ENCODE data around the gene METAP2. TPM values are rescaled to one million over a fixed set of nuclear protein-coding genes. Genes with fewer than 3 reads are reported as not detected.
"Not testable (repeated sequence)": the region's sequence is repeated elsewhere in the genome, so short reads cannot be mapped to it uniquely, and the experiment has no call there.

The METAP2 gene
- total RNA-seq, 1 experiment from 2014 or later, result 129 TPM

DNA sequence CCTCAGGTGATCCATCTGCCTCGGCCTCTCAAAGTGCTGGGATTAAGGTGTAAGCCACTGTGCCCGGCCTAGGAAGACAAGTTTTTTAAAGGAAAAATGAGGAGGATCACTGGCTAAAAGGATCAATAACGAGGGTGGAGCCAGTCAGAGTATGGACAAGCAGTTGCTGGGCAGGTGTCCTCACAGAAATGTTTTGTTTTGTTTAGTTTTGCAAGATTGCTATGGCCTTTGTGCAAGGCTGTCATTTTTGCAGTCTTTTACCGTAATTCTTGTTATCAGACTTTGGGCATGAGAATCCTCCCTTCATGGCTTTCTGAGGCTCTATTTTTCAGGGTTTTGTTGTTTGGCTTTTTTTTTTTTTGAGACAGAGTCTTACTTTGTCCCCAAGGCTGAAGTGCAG lies 11.9 kb upstream of the METAP2 start:
- DNase-seq (ENCODE audit: low read depth), result no peak

DNA sequence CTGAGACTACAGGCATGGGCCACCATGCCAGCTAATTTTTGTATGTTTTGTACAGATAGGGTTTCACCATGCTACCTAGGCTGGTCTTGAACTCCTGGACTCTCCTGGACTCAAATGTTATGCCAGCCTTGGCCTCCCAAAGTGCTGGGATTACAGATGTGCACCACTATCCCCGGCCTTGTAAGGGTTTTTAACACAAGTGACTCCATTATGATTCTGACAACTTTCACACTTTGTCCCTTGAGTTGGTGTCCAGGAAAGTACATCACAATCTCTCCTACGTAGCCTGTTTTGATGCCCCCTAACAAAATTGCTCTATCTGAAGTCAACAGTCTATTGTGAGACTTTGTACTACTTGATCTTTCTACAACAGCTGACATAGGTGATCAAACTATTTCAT lies 11.4 kb upstream of the METAP2 start:
- no peak for DNase-seq (ENCODE audit: low read depth)

DNA sequence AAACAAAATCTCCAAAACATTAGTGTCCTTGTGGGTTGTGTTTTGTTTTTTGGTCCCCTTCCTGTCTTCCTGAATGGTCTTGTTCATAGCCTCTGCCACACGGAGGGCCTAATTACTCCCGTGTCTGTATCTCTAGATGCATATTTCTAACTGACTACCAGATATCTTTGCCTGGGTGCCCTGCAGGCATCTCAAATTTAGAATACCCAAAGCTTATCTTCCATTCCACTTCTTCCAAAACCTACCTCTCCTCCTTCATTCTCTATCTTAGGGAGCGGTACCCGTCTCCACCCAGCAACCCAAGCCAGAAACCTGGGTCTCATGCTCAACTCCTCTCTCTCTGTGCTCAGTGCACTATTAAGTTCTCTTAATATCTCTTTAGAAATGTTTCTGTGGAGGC lies 10.9 kb upstream of the METAP2 start:
- DNase-seq (ENCODE audit: low read depth), result no peak

DNA sequence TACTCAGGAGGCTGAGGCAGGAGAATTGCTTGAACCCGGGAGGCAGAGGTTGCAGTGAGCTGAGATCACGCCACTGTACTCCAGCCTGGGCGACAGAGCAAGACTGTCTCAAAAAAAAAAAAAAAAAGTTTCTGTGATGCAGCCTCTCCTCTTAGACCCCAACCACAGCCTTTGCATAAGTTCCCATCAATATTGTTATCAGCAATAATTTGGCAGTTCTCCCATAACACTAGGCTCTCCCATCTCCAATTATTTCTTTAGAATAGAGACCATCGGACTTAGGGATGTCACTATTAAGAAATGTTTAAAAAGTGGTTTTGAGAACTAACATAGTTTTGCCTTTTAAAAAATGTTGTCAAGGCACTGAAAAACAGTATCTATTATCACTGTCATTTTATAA lies 10.2 kb upstream of the METAP2 start:
- DNase-seq (ENCODE audit: low read depth), result not testable (repeated sequence)

DNA sequence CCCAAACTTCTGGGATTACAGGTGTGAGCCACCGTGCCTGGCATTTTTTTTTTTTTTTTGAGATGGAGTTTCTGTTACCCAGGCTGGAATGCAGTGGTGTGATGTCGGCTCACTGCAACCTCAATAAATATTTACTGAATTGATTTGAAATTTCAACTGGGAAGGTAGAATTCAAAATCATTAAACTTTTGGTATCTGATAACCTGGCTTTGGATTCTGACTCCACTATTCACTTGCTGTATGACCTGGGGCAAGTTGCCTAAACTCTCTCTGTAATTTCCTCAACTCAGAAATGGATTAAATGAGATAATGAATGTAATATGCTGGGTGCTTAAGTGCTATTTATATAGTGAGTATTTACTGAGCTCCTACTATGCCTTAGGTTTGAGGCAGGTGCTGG lies 8.7 kb upstream of the METAP2 start:
- DNase-seq (ENCODE audit: low read depth), result no peak

DNA sequence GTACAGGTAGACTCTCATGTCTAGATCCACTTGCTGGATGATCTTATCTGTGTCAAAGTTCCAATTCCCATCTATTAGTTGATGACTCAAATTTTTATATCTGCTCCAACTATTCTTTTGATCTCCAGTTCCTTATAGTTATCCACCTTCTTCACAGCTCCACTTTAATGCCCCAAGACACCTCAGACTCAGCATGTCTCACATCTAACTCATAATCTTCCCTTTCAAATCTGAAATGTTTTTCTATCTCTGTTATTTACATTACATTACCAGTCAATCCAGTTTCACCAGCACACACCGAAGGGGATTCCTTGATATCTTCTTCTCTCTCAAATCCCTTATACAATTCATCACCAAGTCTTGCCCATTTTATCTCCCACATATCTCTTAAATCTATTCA lies 3.7 kb upstream of the METAP2 start:
- DNase-seq (ENCODE audit: low read depth), result no peak

DNA sequence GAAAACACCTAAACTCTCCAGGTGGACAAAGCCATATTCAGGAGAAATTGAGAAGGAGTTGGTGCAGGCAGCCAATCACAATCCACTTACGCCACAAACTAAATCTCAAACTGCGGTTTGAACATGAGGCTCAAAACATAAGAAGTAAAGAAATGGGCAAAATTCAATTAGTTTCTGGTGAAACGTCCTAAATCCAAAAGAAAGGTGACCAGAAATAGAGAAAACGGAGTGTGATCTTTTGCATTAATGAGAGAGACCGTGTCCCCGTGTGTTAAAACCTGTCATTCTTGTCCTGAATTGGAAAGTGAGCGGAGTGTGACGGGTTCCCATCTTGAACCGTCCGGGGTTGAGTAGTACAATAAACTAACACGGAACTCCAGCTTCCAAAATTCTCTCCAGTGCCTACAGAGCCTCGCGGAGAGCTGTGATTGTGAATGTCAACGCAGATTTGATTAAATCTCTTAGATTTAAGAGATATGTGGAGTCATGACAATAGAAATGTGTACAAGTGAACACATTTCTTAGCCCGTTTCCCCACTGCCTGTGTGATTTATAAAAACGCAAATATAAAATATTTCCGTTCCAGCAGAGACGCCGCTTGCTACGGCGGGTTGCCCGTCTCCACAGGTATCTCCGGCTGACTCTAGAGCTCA lies 595 bp upstream of the METAP2 start:
- DNase-seq (ENCODE audit: low read depth), result peak; percentile 59

DNA sequence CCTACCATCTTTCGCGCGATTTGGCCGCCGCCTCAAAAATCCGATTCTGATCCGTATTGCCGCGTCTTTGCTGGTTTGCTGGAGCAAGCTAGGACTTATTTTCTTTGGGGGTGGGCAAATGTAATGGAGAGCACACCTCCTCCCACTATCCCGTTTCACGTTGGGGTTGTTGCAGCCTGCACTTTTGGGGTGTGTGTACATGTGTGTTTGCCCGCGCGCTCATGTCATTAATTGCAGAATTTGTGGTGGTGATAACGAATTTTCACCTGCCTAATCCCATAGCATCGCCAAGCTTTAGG lies 657 bp downstream of the METAP2 start:
- DNase-seq (ENCODE audit: low read depth), result peak; percentile 10

DNA sequence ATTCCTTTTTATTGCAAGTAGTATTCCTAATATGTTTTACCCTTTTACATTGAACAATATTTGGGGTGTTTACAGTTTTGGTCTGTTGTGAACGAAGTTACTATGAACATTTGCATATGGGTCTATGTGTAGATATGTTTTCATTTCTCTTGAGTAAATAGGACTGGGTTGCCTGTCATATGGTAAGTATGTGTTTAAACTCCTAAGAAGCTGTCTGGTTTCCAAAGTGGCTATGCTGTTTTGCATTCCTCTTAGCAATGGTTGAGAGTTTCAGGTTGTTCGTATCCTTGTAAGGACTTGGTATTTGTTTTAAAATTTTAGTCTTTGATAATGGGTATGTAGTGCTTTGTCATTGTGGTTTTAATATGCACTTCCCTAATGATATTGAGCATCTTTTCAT lies 6.3 kb downstream of the METAP2 start:
- no peak for DNase-seq (ENCODE audit: low read depth)

DNA sequence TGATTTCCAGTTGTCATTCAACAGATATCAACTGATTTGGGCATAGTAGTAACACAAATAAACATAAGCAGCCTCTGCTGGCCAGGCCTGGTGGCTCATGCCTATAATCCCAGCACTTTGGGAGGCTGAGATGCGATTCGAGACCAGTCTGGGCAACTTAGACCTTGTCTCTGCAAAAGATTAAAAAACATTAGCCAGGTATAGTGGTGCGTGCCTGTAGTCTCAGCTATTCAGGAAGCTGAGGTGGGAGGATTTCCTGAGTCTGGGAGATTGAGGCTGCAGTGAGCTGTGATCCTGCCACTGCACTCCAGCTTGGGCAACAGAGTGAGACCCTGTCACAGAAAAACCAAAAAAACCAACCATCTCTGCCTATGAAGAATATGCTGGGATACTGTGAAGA lies 7.1 kb downstream of the METAP2 start:
- no peak for DNase-seq (ENCODE audit: low read depth)

DNA sequence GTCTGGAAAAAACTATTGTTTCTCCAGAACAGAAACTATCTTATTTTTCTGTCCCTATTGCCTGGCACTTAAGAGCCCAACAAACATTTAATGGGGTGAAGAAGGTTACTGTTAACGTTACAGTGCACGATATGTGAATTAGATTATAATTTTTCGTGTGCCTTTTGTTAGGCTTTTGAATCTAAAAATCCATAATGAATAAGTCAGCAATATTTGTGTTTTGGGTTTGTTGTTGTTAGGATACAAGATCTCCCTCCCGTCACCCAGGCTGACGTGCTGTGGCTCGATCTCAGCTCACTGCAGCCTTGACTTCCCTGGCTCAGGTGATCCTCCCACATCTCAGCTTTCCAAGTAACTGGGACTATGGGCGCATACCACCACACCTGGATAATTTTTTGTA lies 7.9 kb downstream of the METAP2 start:
- no peak for DNase-seq (ENCODE audit: low read depth)

DNA sequence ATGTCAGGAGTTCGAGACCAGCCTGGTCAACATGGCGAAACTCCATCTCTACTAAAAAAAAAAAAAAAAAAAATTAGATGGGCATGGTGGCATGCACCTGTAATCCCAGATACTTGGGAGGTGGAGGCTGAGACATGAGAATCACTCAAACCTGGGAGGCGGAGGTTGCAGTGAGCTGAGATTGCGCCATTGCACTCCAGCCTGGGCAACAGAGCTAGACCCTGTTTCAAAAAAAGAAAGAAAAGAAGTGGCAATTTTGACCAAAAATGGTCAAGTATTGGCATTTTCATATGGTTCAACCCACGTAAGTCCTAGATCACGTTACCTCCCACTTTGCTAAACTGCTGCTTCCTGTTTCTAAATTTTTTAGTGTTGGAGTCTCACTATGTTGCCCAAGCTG lies 8.6 kb downstream of the METAP2 start:
- not testable (repeated sequence) for DNase-seq (ENCODE audit: low read depth)

DNA sequence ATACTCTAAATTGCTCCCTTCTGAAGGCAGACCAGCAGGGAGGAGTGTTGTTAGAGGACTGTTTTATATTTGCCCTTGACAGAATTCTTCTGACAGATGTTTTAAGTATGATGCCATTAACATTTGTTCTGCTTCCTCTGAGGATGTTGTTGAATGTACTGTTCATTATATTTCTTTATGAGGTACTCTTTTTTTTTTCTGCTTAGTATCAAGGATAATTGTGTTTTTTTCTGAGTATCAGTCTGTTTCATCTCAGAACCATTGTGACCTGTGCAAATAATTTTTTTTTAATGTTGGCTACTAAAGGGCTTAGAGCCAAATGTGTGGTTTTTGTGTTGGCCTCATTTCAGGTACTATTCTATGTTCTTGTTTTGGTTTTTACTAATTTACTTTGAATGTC lies 10.6 kb downstream of the METAP2 start:
- no peak for DNase-seq (ENCODE audit: low read depth)

DNA sequence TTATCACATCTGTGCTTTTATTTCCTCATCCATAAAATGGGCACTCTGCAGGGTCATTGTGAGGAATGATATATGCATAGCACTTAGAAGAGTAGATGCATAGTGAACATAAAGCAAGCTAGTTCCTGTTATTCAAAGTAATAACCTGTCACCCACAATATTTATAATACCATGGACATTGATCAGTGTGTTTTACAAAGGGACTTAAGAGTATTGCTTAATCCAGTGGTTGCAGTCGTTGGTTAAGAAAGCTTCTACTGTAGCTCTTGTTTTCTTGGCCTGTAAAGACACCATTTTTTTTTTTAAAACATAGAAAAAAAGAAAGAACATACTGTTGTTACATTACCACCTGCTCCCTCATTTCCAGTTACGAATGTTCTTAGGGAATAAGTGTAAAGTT lies 13.1 kb downstream of the METAP2 start:
- no peak for DNase-seq (ENCODE audit: low read depth)

DNA sequence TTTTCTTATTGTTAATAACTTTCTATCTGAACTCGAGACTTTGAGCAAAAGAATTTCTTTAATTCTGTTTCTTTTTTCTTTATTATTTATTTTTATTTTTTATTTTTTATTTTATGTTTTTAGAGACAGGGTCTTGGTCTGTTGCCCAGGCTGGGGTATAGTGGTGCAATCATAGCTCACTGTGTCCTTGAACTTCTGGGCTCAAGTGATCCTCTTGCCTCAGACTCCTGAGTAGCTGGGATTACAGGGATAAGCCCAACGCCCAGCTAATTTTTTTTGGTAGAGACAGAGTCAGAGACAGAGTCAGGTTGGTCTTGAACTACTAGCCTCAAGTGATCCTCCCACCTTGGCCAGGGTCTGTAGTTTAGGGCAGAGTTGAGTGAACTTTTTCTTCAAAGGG lies 18.5 kb downstream of the METAP2 start:
- no peak for DNase-seq (ENCODE audit: low read depth)

DNA sequence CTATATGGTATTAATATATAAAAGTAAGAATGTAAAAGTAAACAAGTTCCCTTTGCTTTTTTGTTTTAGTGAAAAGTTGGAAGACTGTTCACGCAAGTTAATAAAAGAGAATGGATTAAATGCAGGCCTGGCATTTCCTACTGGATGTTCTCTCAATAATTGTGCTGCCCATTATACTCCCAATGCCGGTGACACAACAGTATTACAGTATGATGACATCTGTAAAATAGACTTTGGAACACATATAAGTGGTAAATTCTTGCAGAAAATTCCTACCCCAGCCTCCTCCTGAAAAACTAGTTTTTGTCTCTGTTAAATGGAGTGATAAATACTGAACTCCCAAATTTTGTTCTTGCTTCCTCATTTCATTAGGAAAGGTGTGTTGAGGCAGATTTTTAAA lies 20.9 kb downstream of the METAP2 start:
- no peak for DNase-seq (ENCODE audit: low read depth)

DNA sequence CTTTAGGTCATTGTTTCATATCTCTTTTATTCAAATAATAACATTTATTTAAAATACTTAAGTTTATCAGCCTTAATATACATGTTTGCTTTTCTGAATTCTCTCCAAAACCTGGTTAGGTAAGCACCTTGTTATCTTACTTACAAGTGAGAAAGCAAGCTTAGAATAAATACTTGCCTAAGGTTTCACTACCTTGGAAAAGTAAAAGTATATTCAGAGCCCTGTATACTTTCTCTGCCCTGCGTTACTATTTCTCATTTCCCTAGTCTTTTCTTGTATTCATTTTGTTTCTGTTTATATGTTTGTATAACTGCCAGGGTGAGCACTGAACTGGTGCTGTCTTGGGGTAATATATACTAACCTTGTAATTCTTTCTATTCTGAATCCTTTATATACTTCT lies 21.5 kb downstream of the METAP2 start:
- no peak for DNase-seq (ENCODE audit: low read depth)

DNA sequence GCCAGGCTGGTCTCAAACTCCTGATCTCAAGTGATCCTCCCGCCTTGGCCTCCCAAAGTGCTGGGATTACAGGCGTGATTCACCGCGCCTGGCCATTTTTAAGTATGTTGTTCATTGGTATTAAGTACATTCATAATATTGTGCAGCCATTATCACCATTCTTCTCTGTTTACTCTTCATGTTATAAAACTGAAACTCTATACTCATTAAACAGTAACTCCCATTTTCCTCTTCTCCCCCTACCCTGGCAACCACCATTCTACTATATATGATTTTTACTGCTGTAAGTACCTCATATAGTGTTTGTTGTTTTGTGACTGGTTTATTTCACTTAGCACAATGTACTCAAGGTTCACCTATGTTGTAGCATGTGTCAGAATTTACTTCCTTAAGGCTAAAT lies 23.1 kb downstream of the METAP2 start:
- no peak for DNase-seq (ENCODE audit: low read depth)

DNA sequence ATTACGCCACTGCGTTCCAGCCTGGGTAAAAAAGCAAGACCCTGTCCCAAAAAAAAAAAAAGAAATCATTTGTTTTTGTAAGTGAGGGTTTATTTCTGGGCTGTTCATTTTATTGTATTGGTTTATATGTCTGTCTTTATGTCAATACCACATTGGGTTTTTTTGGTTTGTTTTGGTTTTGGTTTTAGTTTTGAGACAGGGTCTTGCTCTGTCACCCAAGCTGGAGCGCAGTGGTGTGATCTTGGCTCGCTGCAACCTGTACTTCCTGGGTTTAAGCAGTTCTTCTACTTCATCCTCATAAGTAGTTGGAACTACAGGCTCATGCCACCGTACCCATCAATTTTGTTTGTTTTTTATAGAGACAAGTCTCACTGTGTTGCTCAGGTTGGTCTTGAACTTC lies 25.0 kb downstream of the METAP2 start:
- DNase-seq (ENCODE audit: low read depth), result no peak

DNA sequence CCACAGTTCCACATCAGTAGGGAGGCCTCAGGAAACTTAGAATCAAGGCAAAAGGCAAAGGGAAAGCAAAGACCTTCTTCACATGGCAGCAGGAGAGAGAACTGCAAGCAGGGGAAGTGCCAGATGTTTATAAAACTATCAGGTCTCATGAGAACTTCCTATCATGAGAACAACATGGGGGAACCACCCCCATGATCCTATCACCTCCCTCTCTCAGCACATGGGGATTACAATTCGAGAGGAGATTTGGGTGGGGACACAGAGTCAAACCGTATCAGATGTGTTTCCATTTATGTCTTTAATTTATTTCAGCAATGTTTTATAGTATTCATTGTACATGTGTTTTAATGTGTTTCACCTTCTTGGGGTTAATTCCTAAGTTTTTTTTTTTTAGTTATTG lies 25.8 kb downstream of the METAP2 start:
- no peak for DNase-seq (ENCODE audit: low read depth)

DNA sequence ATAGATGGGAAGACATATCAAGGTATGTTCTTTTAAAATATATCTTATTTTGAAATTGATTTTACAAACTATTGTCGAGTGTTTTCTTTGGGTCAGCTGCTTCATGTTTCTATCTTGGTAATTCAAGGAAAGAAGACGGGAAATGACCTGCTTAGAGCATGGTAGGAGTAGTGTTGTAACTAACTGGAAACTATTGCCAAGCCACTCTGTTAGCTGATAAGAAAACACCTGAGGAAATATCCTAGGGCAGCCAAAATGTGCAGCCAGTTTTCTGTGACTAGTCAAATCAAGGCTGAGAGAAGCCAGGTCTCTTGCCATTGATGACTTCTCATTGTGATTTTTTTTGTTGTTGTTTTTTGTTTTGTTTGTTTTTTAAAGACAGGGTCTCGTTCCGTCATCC lies 30.2 kb downstream of the METAP2 start:
- no peak for DNase-seq (ENCODE audit: low read depth)

DNA sequence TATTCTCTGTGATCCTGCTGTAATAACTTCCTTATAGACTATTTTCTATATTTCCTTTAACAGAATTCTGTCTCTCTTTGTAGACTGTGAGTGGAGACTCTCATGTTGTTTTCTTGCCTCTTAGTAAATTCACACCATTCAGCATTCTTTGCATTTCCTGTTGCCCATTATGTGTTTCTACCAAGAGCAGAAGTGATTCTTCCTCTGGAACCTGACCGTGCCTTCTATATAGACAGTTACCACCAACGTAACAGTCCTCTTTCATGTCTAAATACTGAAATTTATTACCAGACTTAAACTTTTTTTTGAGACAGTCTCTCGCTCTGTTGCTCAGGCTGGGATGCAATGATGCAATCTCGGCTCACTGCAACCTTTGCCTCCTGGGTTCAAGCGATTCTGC lies 31.1 kb downstream of the METAP2 start:
- DNase-seq (ENCODE audit: low read depth), result no peak

DNA sequence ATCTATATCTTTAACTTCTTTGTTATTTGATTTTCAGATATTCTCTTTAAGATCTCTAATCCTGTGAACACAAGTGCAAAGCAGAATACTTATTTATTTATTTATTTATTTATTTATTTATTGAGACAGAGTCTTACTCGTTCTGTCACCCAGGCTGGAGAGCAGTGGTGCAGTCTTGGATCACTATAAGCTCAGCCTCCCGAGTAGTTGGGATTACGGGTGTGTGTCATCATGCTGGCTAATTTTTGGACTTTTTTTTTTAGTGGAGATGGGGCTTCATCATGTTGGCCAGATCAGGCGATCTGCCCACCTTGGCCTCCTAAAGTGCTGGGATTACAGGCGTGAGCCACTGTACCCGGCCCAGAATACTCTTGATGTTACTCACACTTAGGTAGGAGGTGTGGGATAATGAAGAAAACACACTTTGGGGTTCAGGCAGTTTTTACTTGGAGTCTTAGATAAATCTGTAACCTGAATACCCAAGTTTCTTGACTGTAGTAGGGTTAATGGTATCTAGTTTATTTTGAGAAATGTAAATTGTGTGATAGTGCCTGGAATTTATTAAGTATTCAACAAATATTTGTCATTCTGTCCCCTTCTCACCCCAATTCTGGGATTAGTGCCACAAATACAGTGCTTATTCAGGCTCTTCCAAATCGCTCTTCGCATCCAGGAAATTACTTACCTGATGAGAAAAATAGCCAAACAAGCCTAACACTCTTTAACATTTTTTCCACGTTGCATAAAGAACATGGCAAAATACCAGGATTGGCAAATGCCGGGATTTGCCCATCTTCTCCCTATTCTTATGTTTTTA lies 33.0 kb downstream of the METAP2 start:
- DNase-seq (ENCODE audit: low read depth), result no peak

DNA sequence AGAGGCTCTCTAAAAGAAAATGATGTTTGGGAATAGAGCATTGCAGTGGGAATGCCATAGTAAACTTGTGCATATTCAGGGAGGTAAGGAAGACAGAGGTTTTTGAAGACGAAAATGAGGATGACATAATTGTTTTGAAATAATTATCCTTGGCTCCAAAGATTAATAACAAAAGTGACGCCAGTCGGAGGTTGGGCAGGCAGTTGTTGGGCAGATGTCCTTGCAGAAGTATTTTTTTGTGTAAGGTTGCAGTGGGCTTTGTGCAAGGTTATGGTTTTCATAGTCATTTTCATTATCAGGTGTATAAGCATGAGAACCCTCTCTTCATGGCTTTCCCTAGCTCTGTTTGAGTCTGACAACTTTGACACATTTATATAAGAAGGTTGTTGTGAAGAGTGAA lies 35.3 kb downstream of the METAP2 start:
- DNase-seq (ENCODE audit: low read depth), result no peak

All from HT1080 (cell line).